Spleen (tissue), 11 donors: Measurements from ENCODE around the gene PTPRN2. TPM values are rescaled to one million over a fixed set of nuclear protein-coding genes. Genes with fewer than 3 reads are reported as not detected.
"Not testable (repeated sequence)": the region's sequence is repeated elsewhere in the genome, so short reads cannot be mapped to it uniquely, and the experiment has no call there.

Experiments
- DNase-seq: peaks from one replicate; pipeline ENCODE4 v3.0.0-alpha.2; 2020
- H3K27ac ChIP-seq, 8 donors: fragments of 200-600 bp; sonication (generic) in 7 of 8; 1 replicate in 4 of 8; 2 replicates in 4 of 8; pipeline versions ENCODE4 v1.5.0 to v1.8.0; 2016 to 2021; ENCODE audit warnings: inconsistent platforms in 4 of 8, mild to moderate bottlenecking in 4 of 8, moderate library complexity in 1 of 8
- H3K27me3 ChIP-seq, 7 donors: fragments of 200-600 bp; sonication (generic) in 6 of 7; replicated peaks in 1 of 7; 1 replicate in 4 of 7; 2 replicates in 3 of 7; pipeline versions ENCODE4 v1.5.0 to v1.8.0; 2016 to 2021; ENCODE audit warnings: inconsistent platforms in 3 of 7, mild to moderate bottlenecking in 1 of 7
- H3K36me3 ChIP-seq, 6 donors: fragments of 200-600 bp; sonication (generic) in 5 of 6; 1 replicate in 4 of 6; 2 replicates in 2 of 6; pipeline versions ENCODE4 v1.5.0 to v1.8.0; 2016 to 2021; ENCODE audit warnings: inconsistent platforms in 2 of 6
- H3K4me1 ChIP-seq, 6 donors: fragments of 200-600 bp; sonication (generic) in 5 of 6; 1 replicate in 3 of 6; 2 replicates in 3 of 6; pipeline versions ENCODE4 v1.5.0 to v1.8.0; 2016 to 2021; ENCODE audit warnings: inconsistent platforms in 3 of 6
- H3K4me3 ChIP-seq, 8 donors: fragments of 200-600 bp; sonication (generic) in 7 of 8; 1 replicate in 4 of 8; 2 replicates in 4 of 8; pipeline versions ENCODE4 v1.5.0 to v1.8.0; 2016 to 2021; ENCODE audit warnings: inconsistent platforms in 4 of 8, mild to moderate bottlenecking in 4 of 8, moderate library complexity in 2 of 8
- H3K9me3 ChIP-seq, 8 donors: fragments of 200-600 bp; sonication (generic) in 7 of 8; 1 replicate in 4 of 8; 2 replicates in 4 of 8; pipeline versions ENCODE4 v1.5.0 to v1.8.0; 2016 to 2021; ENCODE audit warnings: inconsistent platforms in 4 of 8
- POLR2A ChIP-seq, 3 donors: fragments of 450-650 bp; IDR thresholded peaks; one replicate each; pipeline ENCODE4 v1.5.1; 2017; ENCODE audit warnings: antibody characterized with exemption in 3 of 3, mild to moderate bottlenecking in 1 of 3
- POLR2AphosphoS5 ChIP-seq, 3 donors: sonication (generic); formaldehyde crosslinking; IDR thresholded peaks; one replicate each; pipeline ENCODE4 v1.5.1; 2017; ENCODE audit warnings: antibody characterized with exemption in 3 of 3
- WGBS, 5 donors: extraction: QIAGEN DNeasy Blood & Tissue Kit in 3 of 5; methylation state at CpG; one replicate each; pipeline versions ENCODE4 v1.1.5 to v1.1.7; 2013 to 2018; 5-methylcytosine and 5-hydroxymethylcytosine counted together
- intact Hi-C: fragments of 100-400 bp; cut with DNase I; formaldehyde crosslinking; loops from one replicate; pipeline ENCODE4 v1.15.0; 2023; ENCODE audit warnings: low total_unique reads
- polyA plus RNA-seq, 3 donors: library from polyadenylated mRNA; stranded (reverse); fragments of 200-250 nt; gene quantifications; one replicate each; pipeline ENCODE4 v1.2.1, GENCODE V29; 2013
- total RNA-seq, 7 donors: library from RNA; depleted of rRNA in 3 of 7; stranded (reverse); fragments of >200 nt in 3 of 7; fragmentation: NEBNext Ultra II Directional in 4 of 7; extraction: Animal tissue kit (Norgen Biotek cat#: 25700) in 4 of 7; gene quantifications; one replicate each; pipeline versions ENCODE4 v1.1.0 to v1.2.1, GENCODE V29; 2016 to 2021
- TF ChIP-seq, protein P1 (sequence below), 11 experiments: fragments of 200-600 bp in 7 of 11; fragments of 450-650 bp in 4 of 11; sonication (generic) in 4 of 11; IDR thresholded peaks in 8 of 11; conservative IDR thresholded peaks in 3 of 11; 1 replicate in 7 of 11; 2 replicates in 4 of 11; pipeline versions ENCODE4 v1.4.0 to v1.8.0; 2016 to 2021; ENCODE audit warnings: antibody characterized with exemption in 11 of 11, inconsistent platforms in 4 of 11, mild to moderate bottlenecking in 1 of 11
- donor health status: healthy with polysubstance abuse.
- donor health status: DM: no; HTN: no; CAD: no; lungs with moderate emphysema.
- donor health status: DM: no; HTN: no; CAD: no.
- donor health status: Bipolar disorder and iron deficiency.
- donor health status: healthy.
- donor health status: DM: no; HTN: no; CAD: no.
- donor health status: DM: yes; HTN: yes; CAD: no.

PTPRN2 gene
- total and polyA plus RNA-seq, 10 donors, result 7.0 to 22.8 (median 16.8) TPM

- no peak overlapping the region for H3K27ac ChIP-seq
- H3K9me3 ChIP-seq, result no peaks in the 10 kb centered on the region
- no peaks in the 10 kb centered on the region for H3K36me3 ChIP-seq
- H3K4me3 ChIP-seq, result no peak overlapping the region
- peaks cover 10 to 51% (median 24%) of the 10 kb centered on the region in 6 donors for H3K4me1 ChIP-seq
- 86 to 98% (median 94%) methylated on average over 10 to 11 of the region's 11 CpGs for WGBS, 5 donors
- H3K27me3 ChIP-seq, result no peaks in the 10 kb centered on the region
- peak; percentile 50 for DNase-seq
- TF ChIP-seq, protein P1, sequence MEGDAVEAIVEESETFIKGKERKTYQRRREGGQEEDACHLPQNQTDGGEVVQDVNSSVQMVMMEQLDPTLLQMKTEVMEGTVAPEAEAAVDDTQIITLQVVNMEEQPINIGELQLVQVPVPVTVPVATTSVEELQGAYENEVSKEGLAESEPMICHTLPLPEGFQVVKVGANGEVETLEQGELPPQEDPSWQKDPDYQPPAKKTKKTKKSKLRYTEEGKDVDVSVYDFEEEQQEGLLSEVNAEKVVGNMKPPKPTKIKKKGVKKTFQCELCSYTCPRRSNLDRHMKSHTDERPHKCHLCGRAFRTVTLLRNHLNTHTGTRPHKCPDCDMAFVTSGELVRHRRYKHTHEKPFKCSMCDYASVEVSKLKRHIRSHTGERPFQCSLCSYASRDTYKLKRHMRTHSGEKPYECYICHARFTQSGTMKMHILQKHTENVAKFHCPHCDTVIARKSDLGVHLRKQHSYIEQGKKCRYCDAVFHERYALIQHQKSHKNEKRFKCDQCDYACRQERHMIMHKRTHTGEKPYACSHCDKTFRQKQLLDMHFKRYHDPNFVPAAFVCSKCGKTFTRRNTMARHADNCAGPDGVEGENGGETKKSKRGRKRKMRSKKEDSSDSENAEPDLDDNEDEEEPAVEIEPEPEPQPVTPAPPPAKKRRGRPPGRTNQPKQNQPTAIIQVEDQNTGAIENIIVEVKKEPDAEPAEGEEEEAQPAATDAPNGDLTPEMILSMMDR (IDR thresholded peaks at IDR 0.05 in 8 of 11, conservative IDR thresholded peaks at IDR 0.05 in 3 of 11), result no peak
- no peak for TF ChIP-seq POLR2AphosphoS5 (IDR thresholded peaks at IDR 0.05)
- no peak for TF ChIP-seq POLR2A (IDR thresholded peaks at IDR 0.05)
- intact Hi-C loops, result no loop called here
Observed at GRCh38 chr7:157565201-157565626, 1022.4 kb downstream of the PTPRN2 start.

GRCh38 chr7:157564517-157565177, 1023.0 kb downstream of the PTPRN2 start:
- Histone ChIP-seq H3K36me3 (no peaks in the 10 kb centered on the region), H3K27me3 (no peaks in the 10 kb centered on the region), H3K4me1 (peaks cover 10 to 54% (median 22%) of the 10 kb centered on the region in 6 donors), H3K9me3 (no peaks in the 10 kb centered on the region), H3K27ac (no peak overlapping the region), H3K4me3 (no peak overlapping the region)
- DNase-seq, result peak; percentile 37
- WGBS, 5 donors, result 92 to 95% (median 93%) methylated on average over 18 of the region's 18 CpGs
- intact Hi-C loops, result no loop called here
- TF ChIP-seq, protein P1 (IDR thresholded peaks at IDR 0.05 in 8 of 11, conservative IDR thresholded peaks at IDR 0.05 in 3 of 11), result no peak
- TF ChIP-seq POLR2A (IDR thresholded peaks at IDR 0.05), result no peak

- peak; percentile 46 for DNase-seq
- H3K4me1 ChIP-seq, result peaks cover 10 to 55% (median 18%) of the 10 kb centered on the region in 6 donors
Observed at GRCh38 chr7:157563467-157564135, 1024.0 kb downstream of the PTPRN2 start.

DNA sequence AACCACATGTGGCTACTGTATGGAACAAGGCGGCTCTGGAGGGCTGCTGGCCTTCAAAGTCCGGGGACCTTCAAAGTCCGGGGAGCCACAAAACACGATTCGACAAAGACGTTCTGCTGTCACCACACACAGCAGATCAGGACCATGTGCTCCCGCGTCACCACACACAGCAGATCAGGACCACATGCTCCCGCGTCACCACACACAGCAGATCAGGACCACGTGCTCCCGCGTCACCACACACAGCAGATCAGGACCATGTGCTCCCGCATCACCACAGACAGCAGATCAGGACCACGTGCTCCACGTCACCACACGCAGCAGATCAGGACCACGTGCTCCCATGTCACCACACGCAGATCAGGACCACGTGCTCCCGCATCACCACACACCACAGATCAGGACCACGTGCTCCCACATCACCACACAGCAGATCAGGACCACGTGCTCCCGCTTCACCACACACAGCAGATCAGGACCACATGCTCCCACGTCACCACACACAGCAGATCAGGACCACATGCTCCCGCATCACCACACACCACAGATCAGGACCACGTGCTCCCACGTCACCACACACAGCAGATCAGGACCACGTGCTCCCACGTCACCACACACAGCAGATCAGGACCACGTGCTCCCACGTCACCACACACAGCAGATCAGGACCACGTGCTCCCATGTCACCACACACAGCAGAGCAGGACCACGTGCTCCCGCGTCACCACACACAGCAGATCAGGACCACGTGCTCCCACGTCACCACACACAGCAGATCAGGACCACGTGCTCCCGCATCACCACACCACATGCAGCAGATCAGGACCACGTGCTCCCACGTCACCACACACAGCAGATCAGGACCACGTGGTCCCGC, 1024.9 kb downstream of the PTPRN2 start:
- H3K9me3 ChIP-seq, H3K27ac ChIP-seq, H3K27me3 ChIP-seq, H3K36me3 ChIP-seq, intact Hi-C loops, H3K4me3 ChIP-seq: not testable (repeated sequence)
- peaks cover 1 to 56% (median 16%) of the 10 kb centered on the region in 6 donors for H3K4me1 ChIP-seq
- 93 to 97% (median 95%) methylated on average over 36 to 43 of the region's 44 CpGs for WGBS, 5 donors
- peak; percentile 45 for DNase-seq

More at GRCh38 chr7:157563467-157564135, 1024.0 kb downstream of the PTPRN2 start:
- H3K36me3 ChIP-seq, intact Hi-C loops, H3K27ac ChIP-seq, H3K4me3 ChIP-seq, H3K9me3 ChIP-seq, H3K27me3 ChIP-seq: not testable (repeated sequence)
- 85 to 91% (median 87%) methylated on average over 14 to 20 of the region's 20 CpGs for WGBS, 5 donors
